HFF-Myc (cell line): ENCODE data around the gene SCLY.

ENCODE experiments used
- DNase-seq: peaks from one replicate; pipeline ENCODE4 v3.0.0-alpha.2; 2011; ENCODE audit warnings: low read depth; ENCODE audit errors: extremely low read depth
- H3K4me3 ChIP-seq: replicated peaks from 2 replicates; pipeline ENCODE4 v1.5.1; 2011; ENCODE audit warnings: low read depth, mild to moderate bottlenecking, control low read depth, low read length
- CTCF ChIP-seq: IDR thresholded peaks from 2 replicates; pipeline ENCODE4 v1.5.1; 2012; ENCODE audit warnings: mild to moderate bottlenecking, low read depth, low read length, control low read depth; ENCODE audit errors: missing control alignments

Gene SCLY

GRCh38 chr2:238097201-238097987, 36.6 kb downstream of the SCLY start:
- no peak for DNase-seq
- no peak for TF ChIP-seq CTCF
- H3K4me3 ChIP-seq = no peak overlapping the region

- no peak for TF ChIP-seq CTCF
- H3K4me3 ChIP-seq = no peak overlapping the region
- peak; percentile 50 for DNase-seq
Measured at GRCh38 chr2:238097988-238098871, 37.4 kb downstream of the SCLY start.

- no peak for DNase-seq
- no peak for TF ChIP-seq CTCF
- no peak overlapping the region for H3K4me3 ChIP-seq
Measured at GRCh38 chr2:238098901-238099713, 38.3 kb downstream of the SCLY start.

GRCh38 chr2:238099714-238100048, 38.9 kb downstream of the SCLY start:
- H3K4me3 ChIP-seq = no peak overlapping the region
- no peak for DNase-seq
- no peak for TF ChIP-seq CTCF

GRCh38 chr2:238100049-238100820, 39.4 kb downstream of the SCLY start, which contains the start of gene ESPNL:
Gene ESPNL (plus strand): TSS chr2:238100340. CDS start chr2:238100420, 80 bp downstream.
- TF ChIP-seq CTCF = no peak
- DNase-seq = no peak
- no peak within 1 kb of the TSS for H3K4me3 ChIP-seq
